A549 treated with dexamethasone at 1 μM for 4 hours (cell line): ENCODE measurements around the gene SSX3. TPM values are rescaled to one million over a fixed set of nuclear protein-coding genes. Genes with fewer than 3 reads are reported as not detected.

ENCODE experiments used
- total RNA-seq: library from RNA; stranded (reverse); fragments of 200-300 nt; extraction: Qiagen RNA extraction; gene quantifications from 5 replicates; pipeline ENCODE4 v1.2.3, GENCODE V29; 2022

The SSX3 gene
- not detected in 5 replicates for total RNA-seq

GRCh38 chrX:48356315-48357094 lies at the start of gene SSX3:
Gene SSX3, minus strand, starts transcription at chrX:48356703. Its CDS starts 1,454 bp downstream, at chrX:48355249.

GRCh38 chrX:48383239-48383638 lies 26.7 kb upstream of the SSX3 start, which contains the start of gene SSX4:
Gene SSX4, plus strand, starts transcription at chrX:48383539. Its CDS starts 515 bp downstream, at chrX:48384054.

Other genes starting within 250 kb of the SSX3 start
- not detected in 5 replicates for gene SPACA5B, start 226.1 kb downstream of the SSX3 start, total RNA-seq
- not detected in 5 replicates for gene SSX5, start 159.9 kb downstream of the SSX3 start, total RNA-seq
- not detected in 5 replicates for gene SSX1, start 101.3 kb downstream of the SSX3 start, total RNA-seq
- not detected in 5 replicates for gene SSX4, start 26.8 kb upstream of the SSX3 start, total RNA-seq
- not detected in 5 replicates for gene SSX4B, start 55.3 kb upstream of the SSX3 start, total RNA-seq
- gene SLC38A5, start 113.6 kb upstream of the SSX3 start, total RNA-seq, result 0.08 to 0.24 TPM (median 0.18 TPM) in 4 of 5 replicates, not detected in the other
- 66.2 to 74.4 TPM (median 71.2 TPM) in 5 replicates for gene FTSJ1, start 119.5 kb upstream of the SSX3 start, total RNA-seq
- gene PORCN, start 152.3 kb upstream of the SSX3 start, total RNA-seq, result 14.2 to 17.5 TPM (median 15.9 TPM) in 5 replicates
- 126 to 150 TPM (median 136 TPM) in 5 replicates for gene EBP, start 165.1 kb upstream of the SSX3 start, total RNA-seq
- 11.0 to 14.9 TPM (median 13.3 TPM) in 5 replicates for gene TBC1D25, start 183.0 kb upstream of the SSX3 start, total RNA-seq
- gene RBM3, start 217.8 kb upstream of the SSX3 start, total RNA-seq, result 309 to 586 TPM (median 363 TPM) in 5 replicates
- gene WDR13, start 240.8 kb upstream of the SSX3 start, total RNA-seq, result 60.8 to 87.8 TPM (median 79.6 TPM) in 5 replicates